T-cell (primary cell): Measurements from ENCODE around the gene FOS. TPM values are rescaled to one million over a fixed set of nuclear protein-coding genes. Genes with fewer than 3 reads are reported as not detected.
"Not testable (repeated sequence)": the region's sequence is repeated elsewhere in the genome, so short reads cannot be mapped to it uniquely, and the experiment has no call there.

ENCODE experiments used
- ATAC-seq, 4 experiments: fragments of 200-7000 bp in 3 of 4; fragments of 150-1000 bp in 1 of 4; cut with Tn5 transposase; replicated peaks in 1 of 4; 1 replicate in 3 of 4; 2 replicates in 1 of 4; pipeline ENCODE4 v1.10.0; 2021; ENCODE audit warnings: moderate library complexity in 3 of 4, mild to moderate bottlenecking in 2 of 4, moderate number of reproducible peaks in 1 of 4
- CTCF ChIA-PET, 2 donors: fragments of 300-600 bp; sonication (Branson Sonifier 250); formaldehyde crosslinking; loops; one replicate each; lab custom pipeline; 2022; ENCODE audit warnings: antibody characterized with exemption in 2 of 2; lab: Charles Lee
- POLR2A ChIA-PET, 2 donors: fragments of 300-600 bp; sonication (Branson Sonifier 250); formaldehyde crosslinking; loops; one replicate each; lab custom pipeline; 2022; ENCODE audit warnings: antibody characterized with exemption in 2 of 2; lab: Charles Lee
- DNase-seq, 35 experiments: peaks; one replicate each; pipeline versions ENCODE4 v3.0.0 to v3.0.0-alpha.2; 2013 to 2023
- H3K27ac ChIP-seq: one replicate; pipeline ENCODE4 v1.5.1; 2013; ENCODE audit warnings: low read length
- H3K27me3 ChIP-seq, 2 experiments: replicated peaks in 1 of 2; 1 replicate in 1 of 2; 2 replicates in 1 of 2; pipeline versions ENCODE4 v1.6.1 to v1.7.0; 2013; ENCODE audit warnings: low read length in 1 of 2, mixed read lengths in 1 of 2; ENCODE audit not compliant: control insufficient read depth in 2 of 2, insufficient read depth in 2 of 2; ENCODE audit errors: extremely low read depth in 1 of 2
- H3K36me3 ChIP-seq, 2 donors: 1 replicate in 1 of 2; 2 replicates in 1 of 2; pipeline versions ENCODE4 v1.6.1 to v1.7.0; 2013; ENCODE audit warnings: low read length in 1 of 2; ENCODE audit not compliant: control insufficient read depth in 2 of 2, insufficient read depth in 1 of 2; ENCODE audit errors: extremely low read depth in 1 of 2
- H3K4me1 ChIP-seq, 2 experiments: 1 replicate in 1 of 2; 2 replicates in 1 of 2; pipeline versions ENCODE4 v1.6.1 to v1.7.0; 2013; ENCODE audit warnings: low read length in 2 of 2, mixed read lengths in 1 of 2; ENCODE audit not compliant: insufficient read depth in 2 of 2, control insufficient read depth in 1 of 2; ENCODE audit errors: extremely low read depth in 1 of 2
- H3K4me3 ChIP-seq, 2 donors: 1 replicate in 1 of 2; 2 replicates in 1 of 2; pipeline versions ENCODE4 v1.5.1 to v1.7.0; 2013; ENCODE audit warnings: mild to moderate bottlenecking in 2 of 2, low read length in 1 of 2, moderate library complexity in 1 of 2; ENCODE audit not compliant: control insufficient read depth in 1 of 2; ENCODE audit errors: extremely low read depth in 1 of 2
- H3K9me3 ChIP-seq: 2 replicates; pipeline ENCODE4 v1.7.0; 2013
- H3K27ac Mint-ChIP-seq, 2 donors: one replicate each; pipeline ENCODE4 v1.8.0; 2020 to 2021; ENCODE audit warnings: mild to moderate bottlenecking in 2 of 2, mixed read lengths in 2 of 2
- H3K27me3 Mint-ChIP-seq, 2 donors: one replicate each; pipeline ENCODE4 v1.8.0; 2021 to 2022; ENCODE audit warnings: mixed read lengths in 2 of 2
- H3K36me3 Mint-ChIP-seq: one replicate; pipeline ENCODE4 v1.8.0; 2021; ENCODE audit warnings: mixed read lengths
- H3K4me1 Mint-ChIP-seq, 3 donors: one replicate each; pipeline ENCODE4 v1.8.0; 2020 to 2022; ENCODE audit warnings: mixed read lengths in 3 of 3, mild to moderate bottlenecking in 1 of 3
- H3K4me3 Mint-ChIP-seq, 3 donors: one replicate each; pipeline ENCODE4 v1.8.0; 2020 to 2022; ENCODE audit warnings: mild to moderate bottlenecking in 3 of 3, mixed read lengths in 3 of 3, moderate library complexity in 3 of 3
- H3K9me3 Mint-ChIP-seq, 3 donors: one replicate each; pipeline ENCODE4 v1.8.0; 2020 to 2022; ENCODE audit warnings: mixed read lengths in 3 of 3
- WGBS: methylation state at CpG from one replicate; pipeline ENCODE4 v1.1.5; 2013; ENCODE audit warnings: missing lambda C conversion rate; ENCODE audit not compliant: insufficient coverage; 5-methylcytosine and 5-hydroxymethylcytosine counted together
- total RNA-seq, 35 experiments: library from RNA in 6 of 35; stranded (reverse) in 6 of 35; fragments of 120-200 nt in 1 of 35; gene quantifications; one replicate each; pipeline versions ENCODE4 v1.2.1 to v1.2.4 and lab custom pipeline; 2013 to 2026

FOS gene
- total RNA-seq, 5 donors from 2014 or later (not counting 1 experiment from before 2014, with no cell fraction given) = 20.4 to 2,951 (median 27.1) TPM

DNA sequence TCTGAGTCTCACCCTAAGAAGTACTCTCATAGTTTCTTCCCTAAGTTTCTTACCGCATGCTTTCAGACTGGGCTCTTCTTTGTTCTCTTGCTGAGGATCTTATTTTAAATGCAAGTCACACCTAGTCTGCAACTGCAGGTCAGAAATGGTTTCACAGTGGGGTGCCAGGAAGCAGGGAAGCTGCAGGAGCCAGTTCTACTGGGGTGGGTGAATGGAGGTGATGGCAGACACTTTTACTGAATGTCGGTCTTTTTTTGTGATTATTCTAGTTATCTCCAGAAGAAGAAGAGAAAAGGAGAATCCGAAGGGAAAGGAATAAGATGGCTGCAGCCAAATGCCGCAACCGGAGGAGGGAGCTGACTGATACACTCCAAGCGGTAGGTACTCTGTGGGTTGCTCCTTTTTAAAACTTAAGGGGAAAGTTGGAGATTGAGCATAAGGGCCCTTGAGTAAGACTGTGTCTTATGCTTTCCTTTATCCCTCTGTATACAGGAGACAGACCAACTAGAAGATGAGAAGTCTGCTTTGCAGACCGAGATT lies 1.7 kb downstream of the FOS start:
- Mint-ChIP-seq H3K36me3 (peaks cover 35% of the 10 kb centered on the region), H3K4me3 (peak overlapping the region; percentile 83 to 95 (median 92)), H3K27ac (no peak overlapping the region), H3K4me1 (peaks cover 40 to 65% (median 59%) of the 10 kb centered on the region in 3 donors), H3K9me3 (no peaks in the 10 kb centered on the region), H3K27me3 (peaks cover 7 to 15% of the 10 kb centered on the region in 2 donors)
- Histone ChIP-seq H3K4me1 (peaks cover 20 to 48% of the 10 kb centered on the region in 2 experiments), H3K4me3 (peak overlapping the region; percentile 27 to 77), H3K27ac (no peak overlapping the region), H3K36me3 (peaks cover 4 to 9% of the 10 kb centered on the region in 2 donors), H3K27me3 (peaks cover 0 to 51% of the 10 kb centered on the region in 2 experiments), H3K9me3 (no peaks in the 10 kb centered on the region)
- 91% methylated on average over 6 of the region's 7 CpGs for WGBS
- POLR2A ChIA-PET = interaction anchor here (2.8 to 5.2 kb wide), 7 partner anchors 10 to 104 kb away, joined by 14 to 52 read pairs (median 28); partner anchors contain the start of gene TMED10 (in 1 of the 2)
- DNase-seq (peak in 2 of 35 experiments; percentile 30 to 40), ATAC-seq (no peak)
- CTCF ChIA-PET = interaction anchor here in 1 of 2 donors (1.1 to 2.4 kb wide), 2 partner anchors 14 to 15 kb away, joined by 9 read pairs; no protein-coding TSS in a partner anchor

DNA sequence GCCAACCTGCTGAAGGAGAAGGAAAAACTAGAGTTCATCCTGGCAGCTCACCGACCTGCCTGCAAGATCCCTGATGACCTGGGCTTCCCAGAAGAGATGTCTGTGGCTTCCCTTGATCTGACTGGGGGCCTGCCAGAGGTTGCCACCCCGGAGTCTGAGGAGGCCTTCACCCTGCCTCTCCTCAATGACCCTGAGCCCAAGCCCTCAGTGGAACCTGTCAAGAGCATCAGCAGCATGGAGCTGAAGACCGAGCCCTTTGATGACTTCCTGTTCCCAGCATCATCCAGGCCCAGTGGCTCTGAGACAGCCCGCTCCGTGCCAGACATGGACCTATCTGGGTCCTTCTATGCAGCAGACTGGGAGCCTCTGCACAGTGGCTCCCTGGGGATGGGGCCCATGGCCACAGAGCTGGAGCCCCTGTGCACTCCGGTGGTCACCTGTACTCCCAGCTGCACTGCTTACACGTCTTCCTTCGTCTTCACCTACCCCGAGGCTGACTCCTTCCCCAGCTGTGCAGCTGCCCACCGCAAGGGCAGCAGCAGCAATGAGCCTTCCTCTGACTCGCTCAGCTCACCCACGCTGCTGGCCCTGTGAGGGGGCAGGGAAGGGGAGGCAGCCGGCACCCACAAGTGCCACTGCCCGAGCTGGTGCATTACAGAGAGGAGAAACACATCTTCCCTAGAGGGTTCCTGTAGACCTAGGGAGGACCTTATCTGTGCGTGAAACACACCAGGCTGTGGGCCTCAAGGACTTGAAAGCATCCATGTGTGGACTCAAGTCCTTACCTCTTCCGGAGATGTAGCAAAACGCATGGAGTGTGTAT lies 2.4 kb downstream of the FOS start:
- Histone ChIP-seq H3K27ac (no peak overlapping the region), H3K27me3 (peaks cover 0 to 50% of the 10 kb centered on the region in 2 experiments), H3K4me1 (peaks cover 15 to 44% of the 10 kb centered on the region in 2 experiments), H3K4me3 (peak overlapping the region in 1 of 2 donors; percentile 27), H3K36me3 (peaks cover 4 to 9% of the 10 kb centered on the region in 2 donors), H3K9me3 (no peaks in the 10 kb centered on the region)
- Mint-ChIP-seq H3K27ac (peak overlapping the region in 1 of 2 donors; percentile 82), H3K4me1 (peaks cover 38 to 58% (median 56%) of the 10 kb centered on the region in 3 donors), H3K4me3 (peak overlapping the region; percentile 59 to 95 (median 92)), H3K36me3 (peaks cover 35% of the 10 kb centered on the region), H3K9me3 (no peaks in the 10 kb centered on the region), H3K27me3 (peaks cover 7 to 15% of the 10 kb centered on the region in 2 donors)
- DNase-seq (peak in 9 of 35 experiments; percentile 19 to 62 (median 35)), ATAC-seq (no peak)
- 88% methylated on average over 11 of the region's 17 CpGs for WGBS
- POLR2A ChIA-PET = interaction anchor here (0.6 to 5.2 kb wide), 15 partner anchors 9 to 105 kb away, joined by 3 to 52 read pairs (median 14); partner anchors contain the start of gene TMED10 (in 1 of the 2)
- CTCF ChIA-PET = interaction anchor here in 1 of 2 donors (1.0 to 2.4 kb wide), 5 partner anchors 13 to 48 kb away, joined by 3 to 9 read pairs (median 5); no protein-coding TSS in a partner anchor

DNA sequence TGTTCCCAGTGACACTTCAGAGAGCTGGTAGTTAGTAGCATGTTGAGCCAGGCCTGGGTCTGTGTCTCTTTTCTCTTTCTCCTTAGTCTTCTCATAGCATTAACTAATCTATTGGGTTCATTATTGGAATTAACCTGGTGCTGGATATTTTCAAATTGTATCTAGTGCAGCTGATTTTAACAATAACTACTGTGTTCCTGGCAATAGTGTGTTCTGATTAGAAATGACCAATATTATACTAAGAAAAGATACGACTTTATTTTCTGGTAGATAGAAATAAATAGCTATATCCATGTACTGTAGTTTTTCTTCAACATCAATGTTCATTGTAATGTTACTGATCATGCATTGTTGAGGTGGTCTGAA lies 3.0 kb downstream of the FOS start:
- peak overlapping the region in 2 of 3 donors; percentile 92 to 95 for H3K4me3 Mint-ChIP-seq
- H3K9me3 ChIP-seq = no peaks in the 10 kb centered on the region
- H3K36me3 ChIP-seq = peaks cover 4 to 9% of the 10 kb centered on the region in 2 donors
- CTCF ChIA-PET = interaction anchor here in 1 of 2 donors (1.0 to 2.4 kb wide), 4 partner anchors 12 to 49 kb away, joined by 3 to 9 read pairs (median 4); no protein-coding TSS in a partner anchor
- peaks cover 35% of the 10 kb centered on the region for H3K36me3 Mint-ChIP-seq
- H3K27me3 Mint-ChIP-seq = peaks cover 7 to 10% of the 10 kb centered on the region in 2 donors
- peak overlapping the region in 1 of 2 donors; percentile 82 for H3K27ac Mint-ChIP-seq
- DNase-seq (no peak), ATAC-seq (no peak)
- H3K4me1 ChIP-seq = peaks cover 13 to 38% of the 10 kb centered on the region in 2 experiments
- H3K4me1 Mint-ChIP-seq = peaks cover 38 to 53% (median 51%) of the 10 kb centered on the region in 3 donors
- no peak overlapping the region for H3K4me3 ChIP-seq
- POLR2A ChIA-PET = interaction anchor here (0.6 to 5.2 kb wide), 15 partner anchors 8 to 105 kb away, joined by 3 to 52 read pairs (median 14); partner anchors contain the start of gene TMED10 (in 1 of the 2)
- no CpG with 5 or more reads among the region's 1 CpG for WGBS
- no peak overlapping the region for H3K27ac ChIP-seq
- H3K27me3 ChIP-seq = peaks cover 0 to 44% of the 10 kb centered on the region in 2 experiments
- H3K9me3 Mint-ChIP-seq = no peaks in the 10 kb centered on the region

DNA sequence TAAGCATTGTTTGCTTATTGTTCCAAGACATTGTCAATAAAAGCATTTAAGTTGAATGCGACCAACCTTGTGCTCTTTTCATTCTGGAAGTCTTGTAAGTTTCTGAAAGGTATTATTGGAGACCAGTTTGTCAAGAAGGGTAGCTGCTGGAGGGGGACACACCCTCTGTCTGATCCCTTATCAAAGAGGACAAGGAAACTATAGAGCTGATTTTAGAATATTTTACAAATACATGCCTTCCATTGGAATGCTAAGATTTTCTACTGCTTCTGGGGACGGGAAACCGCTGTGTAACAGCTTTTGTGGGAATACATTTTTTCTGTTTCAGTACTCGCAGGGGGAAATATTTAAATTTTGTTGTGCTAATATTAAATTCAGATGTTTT lies 3.5 kb downstream of the FOS start:
- peaks cover 4 to 9% of the 10 kb centered on the region in 2 donors for H3K36me3 ChIP-seq
- ChIA-PET CTCF (interaction anchor here (0.7 to 2.4 kb wide), 5 partner anchors 12 to 49 kb away, joined by 3 to 9 read pairs (median 4); no protein-coding TSS in a partner anchor), POLR2A (interaction anchor here (0.6 to 5.2 kb wide), 18 partner anchors 8 to 156 kb away, joined by 3 to 52 read pairs (median 7); partner anchors contain the start of genes NEK9 (in 1 of the 2) and TMED10 (in 1 of the 2))
- no CpG with 5 or more reads among the region's 4 CpGs for WGBS
- H3K4me1 ChIP-seq = peaks cover 12 to 33% of the 10 kb centered on the region in 2 experiments
- peak in 5 of 35 experiments; percentile 16 to 60 (median 46) for DNase-seq
- Mint-ChIP-seq H3K4me3 (peak overlapping the region in 2 of 3 donors; percentile 3 to 32), H3K27ac (no peak overlapping the region), H3K9me3 (no peaks in the 10 kb centered on the region), H3K36me3 (peaks cover 35% of the 10 kb centered on the region), H3K27me3 (peaks cover 7 to 8% of the 10 kb centered on the region in 2 donors), H3K4me1 (peaks cover 38 to 50% (median 49%) of the 10 kb centered on the region in 3 donors)
- no peak overlapping the region for H3K27ac ChIP-seq
- ATAC-seq = no peak
- no peak overlapping the region for H3K4me3 ChIP-seq
- H3K9me3 ChIP-seq = no peaks in the 10 kb centered on the region
- peaks cover 0 to 41% of the 10 kb centered on the region in 2 experiments for H3K27me3 ChIP-seq

DNA sequence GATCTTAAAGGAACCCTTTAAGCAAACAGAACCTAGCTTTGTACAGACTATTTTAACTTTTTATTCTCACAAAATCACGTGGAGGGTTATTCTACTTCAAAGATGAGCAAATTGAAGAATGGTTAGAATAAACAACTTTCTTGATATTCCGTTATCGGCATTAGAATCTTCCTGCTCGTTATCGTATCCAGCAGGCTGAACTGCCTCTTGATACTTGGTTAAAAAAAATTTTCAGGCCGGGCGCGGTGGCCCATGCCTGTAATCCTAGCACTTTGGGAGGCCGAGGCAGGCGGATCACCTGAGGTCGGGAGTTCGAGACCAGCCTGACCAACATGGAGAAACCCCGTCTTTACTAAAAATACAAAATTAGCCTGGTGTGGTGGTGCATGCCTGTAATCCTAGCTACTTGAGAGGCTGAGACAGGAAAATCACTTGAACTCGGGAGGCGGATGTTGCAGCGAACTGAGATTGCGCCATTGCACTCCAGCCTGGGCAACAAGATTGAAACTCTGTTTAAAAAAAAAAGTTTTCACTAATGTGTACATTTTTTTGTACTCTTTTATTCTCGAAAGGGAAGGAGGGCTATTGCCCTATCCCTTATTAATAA lies 4.0 kb downstream of the FOS start:
- not testable (repeated sequence) for H3K9me3 ChIP-seq, H3K9me3 Mint-ChIP-seq, H3K4me3 ChIP-seq, ATAC-seq, H3K27ac ChIP-seq, H3K36me3 ChIP-seq, H3K27me3 Mint-ChIP-seq, H3K27ac Mint-ChIP-seq
- WGBS = 100% methylated on average over 4 of the region's 18 CpGs
- H3K4me1 ChIP-seq = peaks cover 7 to 28% of the 10 kb centered on the region in 2 experiments
- ChIA-PET POLR2A (interaction anchor here (0.6 to 5.2 kb wide), 16 partner anchors 7 to 156 kb away, joined by 3 to 52 read pairs (median 10); partner anchors contain the start of genes NEK9 (in 1 of the 2) and TMED10 (in 1 of the 2)), CTCF (interaction anchor here (0.6 to 2.4 kb wide), 7 partner anchors 11 to 139 kb away, joined by 3 to 9 read pairs (median 4); no protein-coding TSS in a partner anchor)
- peaks cover 0 to 36% of the 10 kb centered on the region in 2 experiments for H3K27me3 ChIP-seq
- Mint-ChIP-seq H3K4me3 (peak overlapping the region in 2 of 3 donors; percentile 28 to 32), H3K4me1 (peaks cover 35 to 48% (median 47%) of the 10 kb centered on the region in 3 donors), H3K36me3 (peaks cover 35% of the 10 kb centered on the region)
- DNase-seq = peak in 15 of 35 experiments; percentile 22 to 72 (median 39)
